T-helper 2 cell treated with Interferon-gamma antibody and Interleukin-4, amounts not matched to agents 5 μg/mL and 100 μg/mL, for 36 hours (primary cell): ENCODE data around the gene TRMU.
"Not testable (repeated sequence)": the region's sequence is repeated elsewhere in the genome, so short reads cannot be mapped to it uniquely, and the experiment has no call there.

Source experiments
- DNase-seq: peaks from one replicate; pipeline ENCODE4 v3.0.0; 2021; ENCODE audit warnings: low spot score
- H3K27ac Mint-ChIP-seq: one replicate; pipeline ENCODE4 v1.8.0; 2021; ENCODE audit warnings: mild to moderate bottlenecking, mixed read lengths
- H3K27me3 Mint-ChIP-seq: one replicate; pipeline ENCODE4 v1.8.0; 2021; ENCODE audit warnings: low read depth, mixed read lengths
- H3K36me3 Mint-ChIP-seq: one replicate; pipeline ENCODE4 v1.8.0; 2021; ENCODE audit warnings: low read depth, mixed read lengths
- H3K4me1 Mint-ChIP-seq: one replicate; pipeline ENCODE4 v1.8.0; 2021; ENCODE audit warnings: low read depth, mixed read lengths
- H3K4me3 Mint-ChIP-seq: one replicate; pipeline ENCODE4 v1.8.0; 2022; ENCODE audit warnings: mild to moderate bottlenecking, moderate library complexity, mixed read lengths
- H3K9me3 Mint-ChIP-seq: one replicate; pipeline ENCODE4 v1.8.0; 2021; ENCODE audit warnings: mixed read lengths

The TRMU gene

GRCh38 chr22:46395145-46395544 lies 59.6 kb downstream of the TRMU start:
- Mint-ChIP-seq H3K36me3 (no peaks in the 10 kb centered on the region), H3K4me1 (no peaks in the 10 kb centered on the region), H3K27ac (no peak overlapping the region), H3K4me3 (no peak overlapping the region), H3K9me3 (no peaks in the 10 kb centered on the region), H3K27me3 (no peaks in the 10 kb centered on the region)
- no peak for DNase-seq

- H3K4me3 Mint-ChIP-seq, H3K27me3 Mint-ChIP-seq, H3K4me1 Mint-ChIP-seq, H3K27ac Mint-ChIP-seq, H3K36me3 Mint-ChIP-seq, DNase-seq, H3K9me3 Mint-ChIP-seq: not testable (repeated sequence)
These were observed 61.5 kb downstream of the TRMU start for GRCh38 chr22:46397049-46397448.

DNA sequence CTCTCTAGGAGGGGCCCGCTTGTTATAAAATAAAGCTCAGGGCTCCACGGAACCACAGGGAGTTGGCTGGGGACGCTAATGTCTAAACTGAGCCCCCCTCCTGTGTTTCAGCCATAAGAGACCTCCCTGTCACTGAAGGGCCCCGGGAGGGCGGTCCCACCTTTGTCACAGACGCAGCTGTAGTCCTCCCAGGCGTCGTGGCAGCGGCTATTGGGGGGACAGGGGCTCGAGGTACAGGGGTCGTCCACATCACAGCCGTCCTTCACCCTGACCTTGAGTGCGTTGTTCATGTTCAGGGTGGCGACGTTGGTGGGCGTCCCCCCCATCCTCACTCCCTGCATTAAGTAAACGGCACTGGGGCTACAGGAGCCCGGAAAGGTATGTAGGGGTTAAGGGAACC lies 62.0 kb downstream of the TRMU start:
- DNase-seq, result no peak

DNA sequence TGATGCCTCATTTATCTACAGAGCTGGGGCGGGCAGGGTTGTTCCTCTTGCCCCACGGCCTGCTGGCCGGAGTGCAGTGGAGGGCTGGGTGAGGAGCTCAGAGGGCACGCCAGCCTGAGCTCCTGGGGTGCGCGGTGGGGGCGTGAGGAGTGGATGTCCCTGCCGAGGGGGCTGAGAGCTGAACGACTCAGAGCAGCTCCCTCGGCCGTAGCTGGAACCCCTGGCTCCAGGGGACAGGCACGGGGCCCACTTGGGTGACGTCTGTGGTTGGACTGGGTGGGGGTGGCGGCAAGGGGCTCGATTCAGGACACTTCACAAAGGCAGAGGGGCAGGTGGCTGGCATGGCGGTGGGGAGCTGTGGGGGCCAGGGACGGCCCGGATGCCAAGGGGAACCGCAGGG lies 62.4 kb downstream of the TRMU start:
- Mint-ChIP-seq H3K9me3 (no peaks in the 10 kb centered on the region), H3K27ac (no peak overlapping the region), H3K4me3 (no peak overlapping the region), H3K36me3 (no peaks in the 10 kb centered on the region), H3K27me3 (peaks cover 7% of the 10 kb centered on the region), H3K4me1 (no peaks in the 10 kb centered on the region)
- DNase-seq, result no peak

More for the DNA sequence above, 62.0 kb downstream of the TRMU start:
- Mint-ChIP-seq H3K9me3 (no peaks in the 10 kb centered on the region), H3K27me3 (peaks cover 2% of the 10 kb centered on the region), H3K4me3 (no peak overlapping the region), H3K36me3 (no peaks in the 10 kb centered on the region), H3K4me1 (no peaks in the 10 kb centered on the region), H3K27ac (no peak overlapping the region)

GRCh38 chr22:46399251-46400024 lies 63.9 kb downstream of the TRMU start:
- Mint-ChIP-seq H3K4me3 (no peak overlapping the region), H3K4me1 (no peaks in the 10 kb centered on the region), H3K27ac (no peak overlapping the region)

DNA sequence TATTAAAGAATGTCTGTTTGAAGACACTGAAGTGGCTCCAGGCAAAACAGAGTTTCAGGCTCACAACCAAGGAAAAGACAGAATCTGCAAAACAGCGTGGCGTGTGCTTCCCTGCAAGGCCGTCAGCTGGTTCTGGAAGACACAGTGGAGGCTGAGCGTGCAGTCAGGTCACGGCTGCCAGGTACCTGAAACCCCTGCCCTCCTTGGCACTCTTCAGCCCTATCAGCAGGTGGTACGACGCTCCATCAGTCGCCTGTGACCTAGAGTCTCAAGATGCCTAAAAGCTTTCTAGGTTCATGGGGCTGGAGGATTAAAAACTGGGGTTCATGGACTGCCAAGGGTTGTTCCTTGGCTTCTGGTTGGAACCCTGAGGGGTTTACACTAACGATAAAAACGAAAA lies 65.9 kb downstream of the TRMU start:
- Mint-ChIP-seq H3K27ac (no peak overlapping the region), H3K36me3 (no peaks in the 10 kb centered on the region), H3K27me3 (peaks cover 8% of the 10 kb centered on the region), H3K4me3 (no peak overlapping the region), H3K9me3 (no peaks in the 10 kb centered on the region), H3K4me1 (no peaks in the 10 kb centered on the region)
- DNase-seq, result no peak

More at GRCh38 chr22:46399251-46400024, 63.9 kb downstream of the TRMU start:
- DNase-seq, result no peak
- Mint-ChIP-seq H3K36me3 (no peaks in the 10 kb centered on the region), H3K9me3 (no peaks in the 10 kb centered on the region), H3K27me3 (peaks cover 8% of the 10 kb centered on the region)

- no peaks in the 10 kb centered on the region for H3K4me1 Mint-ChIP-seq
- no peaks in the 10 kb centered on the region for H3K36me3 Mint-ChIP-seq
- DNase-seq, result no peak
- no peaks in the 10 kb centered on the region for H3K9me3 Mint-ChIP-seq
- no peak overlapping the region for H3K27ac Mint-ChIP-seq
- H3K27me3 Mint-ChIP-seq, result peaks cover 8% of the 10 kb centered on the region
- no peak overlapping the region for H3K4me3 Mint-ChIP-seq
These were observed 67.0 kb downstream of the TRMU start for GRCh38 chr22:46402505-46402904.

GRCh38 chr22:46403880-46404279 lies 68.4 kb downstream of the TRMU start:
- H3K4me1 Mint-ChIP-seq, H3K27me3 Mint-ChIP-seq, DNase-seq, H3K36me3 Mint-ChIP-seq, H3K9me3 Mint-ChIP-seq, H3K4me3 Mint-ChIP-seq, H3K27ac Mint-ChIP-seq: not testable (repeated sequence)

GRCh38 chr22:46405901-46406300 lies 70.4 kb downstream of the TRMU start:
- no peaks in the 10 kb centered on the region for H3K36me3 Mint-ChIP-seq
- no peak for DNase-seq
- H3K27me3 Mint-ChIP-seq, result peaks cover 8% of the 10 kb centered on the region
- no peaks in the 10 kb centered on the region for H3K9me3 Mint-ChIP-seq
- no peak overlapping the region for H3K4me3 Mint-ChIP-seq
- no peak overlapping the region for H3K27ac Mint-ChIP-seq
- no peaks in the 10 kb centered on the region for H3K4me1 Mint-ChIP-seq

GRCh38 chr22:46406349-46406748 lies 70.8 kb downstream of the TRMU start:
- Mint-ChIP-seq H3K36me3 (no peaks in the 10 kb centered on the region), H3K27me3 (peaks cover 8% of the 10 kb centered on the region), H3K9me3 (no peaks in the 10 kb centered on the region), H3K4me3 (no peak overlapping the region), H3K4me1 (no peaks in the 10 kb centered on the region), H3K27ac (no peak overlapping the region)
- no peak for DNase-seq

DNA sequence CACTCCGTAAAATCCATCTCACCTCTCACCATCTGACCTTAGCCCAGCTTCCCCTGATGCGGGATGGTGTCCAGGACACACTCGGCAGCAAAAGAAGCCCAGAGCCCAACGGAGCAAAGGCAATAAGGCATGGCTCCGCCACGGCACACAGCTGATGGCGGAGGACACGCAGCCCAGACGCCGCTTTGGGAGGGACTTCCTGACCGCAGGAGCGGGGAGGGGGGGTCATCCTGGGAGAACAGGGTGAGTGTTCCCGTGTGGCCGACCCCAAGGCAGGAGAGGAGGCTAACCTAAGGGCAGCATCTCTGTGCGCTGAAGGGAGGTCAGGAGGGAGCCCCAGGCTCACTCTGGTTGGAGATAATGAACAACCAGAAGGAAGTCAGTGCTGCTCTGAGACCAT lies 71.3 kb downstream of the TRMU start:
- no peak for DNase-seq
- Mint-ChIP-seq H3K27me3 (peaks cover 8% of the 10 kb centered on the region), H3K4me3 (no peak overlapping the region), H3K27ac (no peak overlapping the region), H3K4me1 (no peaks in the 10 kb centered on the region), H3K9me3 (no peaks in the 10 kb centered on the region), H3K36me3 (no peaks in the 10 kb centered on the region)
